AG09309 (cell line): ENCODE results near the gene KYAT1.

Source experiments
- DNase-seq: peaks from one replicate; pipeline ENCODE4 v3.0.0-alpha.2; 2010; ENCODE audit warnings: low read depth
- H3K4me3 ChIP-seq: 2 replicates; pipeline ENCODE4 v1.5.1; 2011; ENCODE audit warnings: mild to moderate bottlenecking, low read depth, low read length, moderate library complexity; ENCODE audit not compliant: control insufficient read depth
- CTCF ChIP-seq: IDR thresholded peaks from 2 replicates; pipeline ENCODE4 v1.5.1; 2011; ENCODE audit warnings: mild to moderate bottlenecking, low read depth, low read length, inconsistent platforms; ENCODE audit not compliant: insufficient read depth, control insufficient read depth; ENCODE audit errors: missing control alignments

The KYAT1 gene

GRCh38 chr9:128901822-128902221 lies 20.1 kb upstream of the KYAT1 start:
- no peak for DNase-seq
- no peak overlapping the region for H3K4me3 ChIP-seq
- no peak for TF ChIP-seq CTCF

- H3K4me3 ChIP-seq: no peak overlapping the region
- no peak for TF ChIP-seq CTCF
- no peak for DNase-seq
Observed at GRCh38 chr9:128901379-128901778, 19.6 kb upstream of the KYAT1 start.

- no peak for TF ChIP-seq CTCF
- H3K4me3 ChIP-seq: no peak overlapping the region
- DNase-seq: no peak
Observed at GRCh38 chr9:128899566-128900322, 18.0 kb upstream of the KYAT1 start.

GRCh38 chr9:128898845-128899565 lies 17.3 kb upstream of the KYAT1 start:
- no peak for DNase-seq
- H3K4me3 ChIP-seq: no peak overlapping the region
- TF ChIP-seq CTCF: no peak

GRCh38 chr9:128898382-128898781 lies 16.6 kb upstream of the KYAT1 start:
- no peak for TF ChIP-seq CTCF
- no peak overlapping the region for H3K4me3 ChIP-seq
- DNase-seq: no peak

- H3K4me3 ChIP-seq: no peak overlapping the region
- no peak for DNase-seq
- no peak for TF ChIP-seq CTCF
Observed at GRCh38 chr9:128895556-128895955, 13.8 kb upstream of the KYAT1 start.
